NCI-H2227 treated with DMSO at 0.1 percent for 48 hours (cell line): ENCODE measurements around the gene CDPF1.
"Not testable (repeated sequence)": the region's sequence is repeated elsewhere in the genome, so short reads cannot be mapped to it uniquely, and the experiment has no call there.

Experiments used
- DNase-seq: peaks from one replicate; lab custom pipeline; 2025; lab: John Stamatoyannopoulos, UW

The CDPF1 gene

GRCh38 chr22:46281866-46282678, 32.0 kb upstream of the CDPF1 start:
- DNase-seq, result no peak

DNA sequence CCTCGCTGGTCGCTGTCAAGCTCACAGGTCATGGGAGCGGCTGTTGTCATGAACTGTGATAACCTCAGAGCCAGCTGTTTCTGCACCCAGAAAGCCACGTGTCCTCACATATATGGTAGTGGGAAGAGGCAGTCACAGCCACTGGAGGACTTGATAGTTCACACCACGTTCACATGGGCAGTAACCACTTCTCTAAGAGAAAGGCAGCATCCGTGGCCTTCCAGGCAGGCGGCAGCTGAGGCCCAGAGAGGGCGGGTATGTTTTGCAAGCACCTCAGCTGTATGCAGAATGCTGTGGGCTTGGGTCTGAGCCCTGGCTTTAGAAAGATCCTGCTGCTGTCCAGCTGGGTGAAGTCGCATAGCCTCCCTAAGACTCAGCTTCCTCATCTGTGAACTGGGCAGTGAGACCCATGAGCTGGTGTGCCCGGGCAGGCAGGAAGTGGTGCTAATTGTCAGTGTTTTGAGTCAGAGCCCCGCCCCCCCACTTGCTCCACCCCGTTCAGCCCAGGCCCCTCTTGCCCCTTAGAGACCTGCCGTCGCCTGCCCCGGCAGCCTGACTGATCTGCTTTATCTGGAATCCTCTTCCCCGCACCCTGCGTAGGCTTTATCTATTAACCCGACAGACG, 31.0 kb upstream of the CDPF1 start:
- DNase-seq, result no peak

- DNase-seq, result no peak
Measured at GRCh38 chr22:46280063-46280817, 30.1 kb upstream of the CDPF1 start.

- DNase-seq, result no peak
Measured at GRCh38 chr22:46278656-46279645, 28.9 kb upstream of the CDPF1 start.

DNA sequence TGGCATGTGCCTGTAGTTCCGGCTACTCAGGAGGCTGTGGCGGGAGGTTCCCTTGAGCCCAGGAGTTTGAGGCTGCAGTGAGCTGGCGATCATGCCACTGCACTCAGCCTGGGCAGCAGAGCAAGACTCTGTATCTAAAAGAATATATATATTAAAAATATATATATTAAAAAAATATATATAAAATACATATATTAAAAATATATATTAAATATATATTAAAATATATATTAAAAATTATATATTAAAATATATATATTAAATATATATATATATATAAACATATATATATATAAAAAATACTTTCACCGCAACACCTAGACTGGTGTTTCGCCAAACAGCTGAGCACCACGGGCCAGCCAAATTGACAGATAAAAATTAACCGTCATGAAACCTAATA, 26.5 kb upstream of the CDPF1 start:
- no peak for DNase-seq

- no peak for DNase-seq
Measured at GRCh38 chr22:46275455-46276122, 25.5 kb upstream of the CDPF1 start.

- DNase-seq, result no peak
Measured at GRCh38 chr22:46274381-46274780, 24.3 kb upstream of the CDPF1 start.

- no peak for DNase-seq
Measured at GRCh38 chr22:46273432-46274148, 23.5 kb upstream of the CDPF1 start.

GRCh38 chr22:46272762-46273431, 22.8 kb upstream of the CDPF1 start:
- no peak for DNase-seq

- no peak for DNase-seq
Measured at GRCh38 chr22:46272196-46272595, 22.1 kb upstream of the CDPF1 start.

- DNase-seq, result no peak
Measured at GRCh38 chr22:46269564-46269963, 19.5 kb upstream of the CDPF1 start.

DNA sequence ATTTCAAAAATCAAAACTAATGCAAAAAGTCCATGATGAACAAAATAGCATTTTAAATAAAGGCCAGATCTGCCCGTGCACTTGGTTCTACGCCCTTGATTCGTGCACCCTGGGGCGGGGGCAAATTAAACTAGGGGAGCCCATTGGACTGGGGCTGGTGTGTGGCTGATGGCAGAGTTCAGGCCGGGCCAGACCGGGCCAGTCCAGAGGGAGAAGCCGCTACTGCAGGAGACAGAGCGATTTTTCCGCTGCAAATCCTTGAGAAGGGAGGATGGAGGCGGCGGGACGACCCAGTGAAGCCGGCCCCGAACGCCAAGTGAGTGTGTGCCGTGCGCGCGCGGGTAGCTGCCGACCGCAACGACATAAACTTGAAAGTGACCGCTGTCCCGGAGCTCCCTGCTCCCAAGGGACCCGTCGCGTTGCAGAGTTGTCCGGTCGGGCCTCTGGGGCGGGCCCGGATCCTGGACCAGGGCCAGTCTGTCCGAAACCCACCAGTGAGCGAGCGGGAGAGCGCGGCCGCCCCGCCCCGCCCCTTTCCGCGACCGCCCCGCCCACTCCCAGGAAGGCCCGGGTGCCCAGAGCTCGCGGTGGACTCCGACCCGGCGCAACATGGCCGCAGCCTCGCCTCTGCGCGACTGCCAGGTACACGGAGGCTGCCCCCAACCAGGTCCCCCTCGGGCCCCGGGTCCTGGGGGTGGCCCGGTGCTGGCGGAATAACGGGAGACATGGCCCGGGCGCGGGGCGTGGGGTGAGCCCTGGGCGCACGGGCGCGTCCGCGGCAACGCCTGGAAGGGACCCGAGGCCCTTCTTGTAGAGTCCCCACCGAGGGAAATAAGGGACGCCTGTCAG, 17.6 kb upstream of the CDPF1 start, which contains the start of gene TTC38:
Gene TTC38, plus strand, starts transcription at position 578 of the 849 bp plus-strand sequence. Its CDS starts 32 bp downstream, at position 610.
- peak; percentile 45 for DNase-seq

GRCh38 chr22:46265627-46266026, 15.5 kb upstream of the CDPF1 start:
- DNase-seq, result not testable (repeated sequence)

- not testable (repeated sequence) for DNase-seq
Measured at GRCh38 chr22:46264520-46264919, 14.4 kb upstream of the CDPF1 start.

DNA sequence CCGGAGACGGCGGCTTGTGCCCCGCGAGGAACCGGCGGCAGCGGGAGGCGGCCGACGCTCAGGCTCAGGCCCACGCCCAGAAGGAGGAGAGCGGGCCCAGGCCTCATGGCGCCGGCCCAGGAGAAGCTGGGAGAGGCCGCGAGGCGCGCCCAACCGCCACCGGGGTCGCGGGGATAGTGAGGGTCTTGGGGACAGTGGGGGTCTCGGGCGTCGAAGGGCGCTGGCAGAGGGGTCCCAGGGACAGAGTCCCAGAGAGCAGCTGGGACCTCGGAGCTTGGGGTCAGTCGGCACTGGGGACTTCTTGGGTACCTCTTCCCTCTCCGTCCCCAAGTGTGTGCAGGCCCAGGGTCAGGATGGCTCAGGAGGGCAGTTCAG, 13.1 kb upstream of the CDPF1 start, which contains the start of gene PKDREJ:
Gene PKDREJ, minus strand, starts transcription at position 128 of the 375 bp plus-strand sequence. Its CDS starts 21 bp downstream, at position 107.
- no peak for DNase-seq

DNA sequence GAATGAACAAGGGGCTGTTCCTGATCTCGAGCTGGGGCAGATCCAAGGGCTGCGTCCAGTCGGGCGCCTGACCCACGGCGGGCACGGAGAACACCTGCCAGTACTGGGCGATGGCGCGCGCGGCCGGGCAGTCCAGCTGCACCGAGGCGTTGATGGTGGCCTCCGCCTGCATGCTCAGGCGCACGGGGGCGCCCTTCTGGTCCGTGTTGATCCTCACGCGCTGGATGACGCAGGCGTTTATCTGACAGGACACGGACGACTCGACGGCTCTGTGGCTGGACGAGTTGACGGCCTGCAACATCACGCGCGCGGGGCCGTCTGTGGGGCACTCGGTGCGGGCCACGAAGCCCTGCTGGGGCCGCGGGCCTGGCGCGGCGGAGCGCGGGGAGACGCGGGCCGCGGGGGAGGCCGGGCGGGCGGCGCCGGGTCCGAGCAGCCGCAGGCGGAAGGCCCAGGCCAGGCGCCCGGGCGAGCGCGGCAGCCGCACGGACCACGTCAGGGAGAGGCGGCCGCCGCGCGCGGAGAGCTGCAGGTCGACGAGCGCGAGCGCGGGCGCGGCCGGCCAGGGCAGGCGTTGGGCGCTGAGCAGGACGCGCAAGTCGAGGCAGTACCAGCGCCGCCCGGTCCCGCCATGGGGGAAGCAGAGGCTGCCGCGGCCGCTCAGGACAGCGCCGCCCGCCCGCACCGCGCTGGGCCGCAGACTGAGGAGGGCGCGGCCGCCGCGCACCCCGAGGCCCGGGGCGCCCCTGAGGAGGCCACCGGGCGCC, 12.5 kb upstream of the CDPF1 start:
- DNase-seq, result no peak

- no peak for DNase-seq
Measured at GRCh38 chr22:46260038-46260437, 9.9 kb upstream of the CDPF1 start.

DNA sequence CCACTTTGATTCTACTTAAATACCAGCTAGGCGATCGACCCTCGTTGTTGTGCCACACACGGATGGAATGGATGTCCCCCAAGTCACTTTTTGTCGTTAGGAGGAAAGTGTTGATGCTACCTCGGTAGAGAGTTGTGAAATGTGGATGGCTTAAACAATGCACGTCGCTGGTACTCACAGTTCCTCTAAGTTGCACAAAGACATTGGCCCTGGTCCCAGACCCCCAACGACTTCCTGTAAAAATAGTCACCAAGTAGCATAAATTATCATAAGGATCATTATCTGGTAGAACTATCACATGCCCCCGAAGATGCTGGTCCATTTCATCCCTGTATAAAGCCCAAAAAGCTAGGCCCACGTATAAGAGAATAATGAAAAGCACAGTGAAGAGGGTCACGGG, 9.3 kb upstream of the CDPF1 start:
- DNase-seq, result no peak
